ENCODE measurements around the gene OBI1.

The OBI1 gene

GRCh38 chr13:78610381-78610883 lies 48.5 kb downstream of the OBI1 start:
- no peak for TF ChIP-seq CTCF (IDR thresholded peaks at IDR 0.05; ENCODE audit: extremely low read depth, insufficient read depth, missing control alignments)
- in situ Hi-C loops (cut with MboI; ENCODE audit: low pct_unique_long_range_greater_than_20kb, low sequenced_read_pairs, unreplicated experiment), result no loop called here
- DNase-seq (ENCODE audit: low spot score), result peak; percentile 42

GRCh38 chr13:78609464-78610205 lies 49.3 kb downstream of the OBI1 start:
- no peak for TF ChIP-seq CTCF (IDR thresholded peaks at IDR 0.05; ENCODE audit: extremely low read depth, insufficient read depth, missing control alignments)
- in situ Hi-C loops (cut with MboI; ENCODE audit: low pct_unique_long_range_greater_than_20kb, low sequenced_read_pairs, unreplicated experiment), result no loop called here

GRCh38 chr13:78608688-78609463 lies 50.1 kb downstream of the OBI1 start:
- DNase-seq (ENCODE audit: low spot score), result no peak
- in situ Hi-C loops (cut with MboI; ENCODE audit: low pct_unique_long_range_greater_than_20kb, low sequenced_read_pairs, unreplicated experiment), result no loop called here
- TF ChIP-seq CTCF (IDR thresholded peaks at IDR 0.05; ENCODE audit: extremely low read depth, insufficient read depth, missing control alignments), result no peak

More at GRCh38 chr13:78609464-78610205, 49.3 kb downstream of the OBI1 start:
- DNase-seq (ENCODE audit: low spot score), result no peak

GRCh38 chr13:78608252-78608687 lies 50.7 kb downstream of the OBI1 start:
- DNase-seq (ENCODE audit: low spot score), result no peak
- TF ChIP-seq CTCF (IDR thresholded peaks at IDR 0.05; ENCODE audit: extremely low read depth, insufficient read depth, missing control alignments), result no peak

GRCh38 chr13:78607409-78608251 lies 51.3 kb downstream of the OBI1 start:
- no peak for DNase-seq (ENCODE audit: low spot score)
- no peak for TF ChIP-seq CTCF (IDR thresholded peaks at IDR 0.05; ENCODE audit: extremely low read depth, insufficient read depth, missing control alignments)
- in situ Hi-C loops (cut with MboI; ENCODE audit: low pct_unique_long_range_greater_than_20kb, low sequenced_read_pairs, unreplicated experiment), result no loop called here

More at GRCh38 chr13:78608252-78608687, 50.7 kb downstream of the OBI1 start:
- in situ Hi-C loops (cut with MboI; ENCODE audit: low pct_unique_long_range_greater_than_20kb, low sequenced_read_pairs, unreplicated experiment), result no loop called here
